HepG2 (cell line): Measurements from ENCODE around the gene DNAH8. TPM values are rescaled to one million over a fixed set of nuclear protein-coding genes. Genes with fewer than 3 reads are reported as not detected.

ENCODE experiments used
- ATAC-seq: fragments of 200-7000 bp; cut with Tn5 transposase; 3 replicates; pipeline ENCODE4 v1.9.1; 2020; ENCODE audit warnings: mild to moderate bottlenecking, moderate library complexity
- BruUV-seq: library from RNA; stranded (reverse); fragments of 400-500 nt; replicated peaks from 2 replicates; lab custom pipeline; 2021; lab: Mats Ljungman, UMichigan
- CTCF ChIA-PET: fragments of 300-600 bp; formaldehyde crosslinking; extraction: SDS; loops from one replicate; lab custom pipeline; 2021; ENCODE audit warnings: low total read pairs, inconsistent platforms, low intra/inter-chr PET ratio; lab: Yijun Ruan, JAX
- POLR2A ChIA-PET: fragments of 350-600 bp; sonication (Branson Sonifier 250); formaldehyde crosslinking; loops from one replicate; lab custom pipeline; 2020; ENCODE audit warnings: antibody characterized with exemption, inconsistent platforms; lab: Yijun Ruan, JAX
- DNase-seq: peaks from one replicate; pipeline ENCODE4 v3.0.0-alpha.2; 2015; ENCODE audit warnings: low spot score
- FAIRE-seq: peaks from 3 replicates; lab custom pipeline; 2011; peaks lifted over from hg19 to GRCh38; lab: Jason Lieb, UNC
- H2AFZ ChIP-seq: one replicate; pipeline ENCODE4 v1.6.1; 2011; ENCODE audit warnings: low read length, inconsistent platforms
- H3K27ac ChIP-seq: fragments of 300-600 bp; 3 replicates; pipeline ENCODE4 v1.8.0; 2011; ENCODE audit warnings: mixed run types, mild to moderate bottlenecking, mixed read lengths, low read length, inconsistent platforms; ENCODE audit not compliant: insufficient read depth; ENCODE audit errors: extremely low read length
- H3K27me3 ChIP-seq, 2 experiments: fragments of 200-600 bp in 1 of 2; 2 replicates in 1 of 2; 3 replicates in 1 of 2; pipeline versions ENCODE4 v1.6.0 to v1.8.0; 2011; ENCODE audit warnings: low read length in 2 of 2, mild to moderate bottlenecking in 2 of 2, moderate library complexity in 2 of 2, inconsistent platforms in 1 of 2; ENCODE audit not compliant: insufficient read depth in 2 of 2, control insufficient read depth in 1 of 2
- H3K36me3 ChIP-seq, 2 experiments: fragments of 200-600 bp in 1 of 2; replicated peaks in 1 of 2; 2 replicates in 1 of 2; 3 replicates in 1 of 2; pipeline versions ENCODE4 v1.5.1 to v1.8.0; 2011; ENCODE audit warnings: low read length in 2 of 2, inconsistent platforms in 1 of 2; ENCODE audit not compliant: insufficient read depth in 2 of 2, control insufficient read depth in 1 of 2
- H3K4me1 ChIP-seq: 2 replicates; pipeline ENCODE4 v1.5.1; 2012; ENCODE audit warnings: low read length, inconsistent platforms; ENCODE audit not compliant: insufficient read depth
- H3K4me2 ChIP-seq: 2 replicates; pipeline ENCODE4 v1.6.0; 2011; ENCODE audit warnings: low read depth, low read length, inconsistent platforms
- H3K4me3 ChIP-seq, 3 experiments: fragments of 200-600 bp in 1 of 3; sonication (generic), shearing (Covaris generic) in 1 of 3; replicated peaks in 1 of 3; 2 replicates each; pipeline ENCODE4 v1.5.1; 2011 to 2016; ENCODE audit warnings: low read length in 3 of 3, inconsistent platforms in 2 of 3, low read depth in 2 of 3, mild to moderate bottlenecking in 2 of 3, control low read depth in 1 of 3, mixed read lengths in 1 of 3; ENCODE audit not compliant: insufficient read depth in 1 of 3
- H3K79me2 ChIP-seq: one replicate; pipeline ENCODE4 v1.6.1; 2011; ENCODE audit warnings: low read length, inconsistent platforms; ENCODE audit not compliant: insufficient read depth
- H3K9ac ChIP-seq: 2 replicates; pipeline ENCODE4 v1.6.0; 2011; ENCODE audit warnings: mild to moderate bottlenecking, low read depth, low read length, inconsistent platforms; ENCODE audit not compliant: insufficient read depth
- H3K9me3 ChIP-seq: 2 replicates; pipeline ENCODE4 v1.5.1; 2012; ENCODE audit warnings: mild to moderate bottlenecking, low read length
- H4K20me1 ChIP-seq: 2 replicates; pipeline ENCODE4 v1.6.0; 2011; ENCODE audit warnings: inconsistent platforms, mild to moderate bottlenecking, low read length, moderate library complexity; ENCODE audit not compliant: insufficient read depth
- CENPBD1 ChIP-seq: sonication (generic); formaldehyde crosslinking; IDR thresholded peaks from 2 replicates; pipeline ENCODE4 v1.8.0; 2022; ENCODE audit warnings: missing genetic modification reagents, low read depth, mild to moderate bottlenecking, borderline replicate concordance
- CHCHD3 ChIP-seq: sonication (generic); formaldehyde crosslinking; IDR thresholded peaks from 2 replicates; pipeline ENCODE4 v1.8.0; 2022; ENCODE audit warnings: mild to moderate bottlenecking, missing genetic modification reagents, moderate library complexity
- GPBP1L1 ChIP-seq: sonication (generic); formaldehyde crosslinking; IDR thresholded peaks from 2 replicates; pipeline ENCODE4 v1.5.0; 2020; ENCODE audit warnings: mild to moderate bottlenecking, missing genetic modification reagents
- HNF1B ChIP-seq: sonication (generic); formaldehyde crosslinking; IDR thresholded peaks from 2 replicates; pipeline ENCODE4 v1.5.1; 2020; ENCODE audit warnings: mild to moderate bottlenecking, moderate library complexity, missing genetic modification reagents
- MTA1 ChIP-seq: sonication (generic); formaldehyde crosslinking; IDR thresholded peaks from 2 replicates; pipeline ENCODE4 v1.4.0; 2020; ENCODE audit warnings: missing genetic modification reagents, mild to moderate bottlenecking, borderline replicate concordance
- NFE2 ChIP-seq: sonication (generic); formaldehyde crosslinking; IDR thresholded peaks from 2 replicates; pipeline ENCODE4 v1.4.0; 2020; ENCODE audit warnings: missing genetic modification reagents
- ONECUT2 ChIP-seq: sonication (generic); formaldehyde crosslinking; IDR thresholded peaks from 2 replicates; pipeline ENCODE4 v1.4.0; 2020; ENCODE audit warnings: missing genetic modification reagents
- SIN3B ChIP-seq: fragments of 150-350 bp; IDR thresholded peaks from 2 replicates; pipeline ENCODE4 v1.6.1; 2014; ENCODE audit warnings: low read length
- TOE1 ChIP-seq: sonication (generic); formaldehyde crosslinking; IDR thresholded peaks from 2 replicates; pipeline ENCODE4 v1.4.0; 2020; ENCODE audit warnings: mild to moderate bottlenecking, missing genetic modification reagents
- ZNF280B ChIP-seq: sonication (generic); formaldehyde crosslinking; IDR thresholded peaks from 2 replicates; pipeline ENCODE4 v1.5.0; 2020; ENCODE audit warnings: missing genetic modification reagents, mild to moderate bottlenecking, borderline replicate concordance
- ZNF292 ChIP-seq: sonication (generic); formaldehyde crosslinking; IDR thresholded peaks from 2 replicates; pipeline ENCODE4 v1.8.1; 2022; ENCODE audit warnings: mild to moderate bottlenecking, low read depth, missing genetic modification reagents, borderline replicate concordance
- ZNF333 ChIP-seq: sonication (generic); formaldehyde crosslinking; IDR thresholded peaks from 2 replicates; pipeline ENCODE4 v1.4.0; 2020; ENCODE audit warnings: mild to moderate bottlenecking, missing genetic modification reagents, borderline replicate concordance
- ZNF382 ChIP-seq: sonication (generic); formaldehyde crosslinking; IDR thresholded peaks from 2 replicates; pipeline ENCODE4 v1.5.0; 2020; ENCODE audit warnings: missing genetic modification reagents, mild to moderate bottlenecking, borderline replicate concordance
- ZNF432 ChIP-seq: sonication (generic); formaldehyde crosslinking; IDR thresholded peaks from 2 replicates; pipeline ENCODE4 v1.5.0; 2020; ENCODE audit warnings: missing genetic modification reagents, mild to moderate bottlenecking, borderline replicate concordance
- ZNF589 ChIP-seq: sonication (generic); formaldehyde crosslinking; conservative IDR thresholded peaks from 2 replicates; pipeline ENCODE4 v1.8.0; 2022; ENCODE audit warnings: mild to moderate bottlenecking, moderate library complexity, missing genetic modification reagents
- WGBS: methylation state at CpG from one replicate; pipeline ENCODE4 v1.1.6; 2017; ENCODE audit warnings: low lambda C conversion rate; 5-methylcytosine and 5-hydroxymethylcytosine counted together
- in situ Hi-C: cut with HindIII; loops from 2 replicates; pipeline ENCODE4 v1.10.0; 2017; ENCODE audit warnings: low pct_unique_long_range_greater_than_20kb; ENCODE audit not compliant: extremely low pct_ligation_motif_present
- intact Hi-C: fragments of 100-400 bp; cut with micrococcal nuclease; formaldehyde crosslinking; loops from one replicate; pipeline ENCODE4 v1.10.0; 2022; ENCODE audit not compliant: unreplicated experiment
- polyA plus RNA-seq, 8 experiments: library from polyadenylated mRNA; depleted of rRNA in 3 of 8; stranded (reverse) in 7 of 8; unstranded in 1 of 8; fragments of >200 nt; fragmentation: Illumina TruSeq in 4 of 8; extraction: Trizol in 4 of 8; gene quantifications; 2 replicates each; pipeline versions ENCODE4 v1.2.1 to v1.2.3, GENCODE V29; 2011 to 2016; ENCODE audit warnings: low read depth in 4 of 8, missing spikeins in 1 of 8, mixed read lengths in 1 of 8; ENCODE audit not compliant: insufficient read depth in 1 of 8
- total RNA-seq, 5 experiments: library from RNA; depleted of rRNA; stranded (reverse); fragments of >200 nt; fragmentation: Illumina TruSeq; extraction: Trizol; gene quantifications; 2 replicates each; pipeline ENCODE4 v1.2.3, GENCODE V29; 2016; ENCODE audit warnings: low read depth in 1 of 5

The DNAH8 gene
- total and polyA plus RNA-seq, 2 of the 13 experiments (the other 11 are each of a cell fraction or from before 2014, with no cell fraction given), result not detected

GRCh38 chr6:39075010-39075686, 360.0 kb downstream of the DNAH8 start:
- Histone ChIP-seq H3K27me3 (peaks cover 8 to 9% of the 10 kb centered on the region in 2 experiments; a peak in 4 of 5 replicates), H3K4me2 (no peak overlapping the region), H3K27ac (no peak overlapping the region), H3K9ac (no peak overlapping the region), H3K9me3 (no peaks in the 10 kb centered on the region), H3K79me2 (no peaks in the 10 kb centered on the region), H4K20me1 (no peaks in the 10 kb centered on the region), H2AFZ (no peak overlapping the region), H3K4me1 (no peaks in the 10 kb centered on the region), H3K36me3 (no peaks in the 10 kb centered on the region), H3K4me3 (no peak overlapping the region)
- POLR2A ChIA-PET, result no interaction called here
- intact Hi-C loops, result no loop called here
- no peak for ATAC-seq
- no TSS peak for BruUV-seq
- no peak for TF ChIP-seq CENPBD1 (CRISPR knock-in tag)
- no peak for TF ChIP-seq ZNF589 (CRISPR knock-in tag)
- no peak for TF ChIP-seq ONECUT2 (CRISPR knock-in tag)
- TF ChIP-seq NFE2 (CRISPR knock-in tag), result no peak
- no peak for TF ChIP-seq TOE1 (CRISPR knock-in tag)
- no peak for TF ChIP-seq ZNF280B (CRISPR knock-in tag)
- TF ChIP-seq CHCHD3 (CRISPR knock-in tag), result no peak
- no peak for TF ChIP-seq ZNF432 (CRISPR knock-in tag)
- TF ChIP-seq ZNF382, result no peak
- no peak for TF ChIP-seq ZNF333 (CRISPR knock-in tag)
- no peak for TF ChIP-seq SIN3B
- no peak for TF ChIP-seq ZNF292
- no peak for TF ChIP-seq HNF1B (CRISPR knock-in tag)
- TF ChIP-seq MTA1, result no peak
- TF ChIP-seq GPBP1L1 (CRISPR knock-in tag), result no peak
- no peak for DNase-seq
- CTCF ChIA-PET, result no interaction called here
- 0% methylated on average over 11 of the region's 12 CpGs for WGBS
- in situ Hi-C loops, result no loop called here
- FAIRE-seq, result no peak
